Hematopoietic multipotent progenitor cell treated with erythropoietin and hydrocortisone succinate and interleukin-3 and kit ligand, for 8 days (in vitro differentiated cells): Measurements from ENCODE around the gene MPPED1.
A peak's percentile ranks its signal among the peaks of the same experiment; 100 is the strongest.

ENCODE experiments used
- DNase-seq: peaks from one replicate; pipeline ENCODE4 v3.0.0-alpha.2; 2015

The MPPED1 gene

GRCh38 chr22:43432883-43433415 lies 21.1 kb downstream of the MPPED1 start:
- no peak for DNase-seq

- DNase-seq, result no peak
Measured at GRCh38 chr22:43433451-43434274, 21.8 kb downstream of the MPPED1 start.

- no peak for DNase-seq
Measured at GRCh38 chr22:43434275-43434927, 22.6 kb downstream of the MPPED1 start.

DNA sequence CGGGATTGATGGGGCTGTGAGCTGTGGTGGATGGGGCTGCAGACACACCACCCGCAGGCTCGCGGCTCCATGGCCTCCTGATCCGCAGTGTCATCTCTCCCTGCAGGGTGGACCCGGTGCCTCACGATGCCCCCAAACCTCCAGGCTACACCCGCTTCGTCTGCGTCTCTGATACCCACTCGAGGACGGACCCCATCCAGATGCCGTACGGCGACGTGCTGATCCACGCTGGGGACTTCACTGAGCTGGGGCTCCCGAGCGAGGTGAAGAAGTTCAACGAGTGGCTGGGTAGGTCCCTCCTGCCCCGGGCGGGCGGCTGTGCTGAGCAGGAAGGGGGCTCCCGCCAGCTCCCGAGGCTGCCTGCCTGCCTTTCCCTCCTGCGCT lies 23.1 kb downstream of the MPPED1 start:
- no peak for DNase-seq

DNA sequence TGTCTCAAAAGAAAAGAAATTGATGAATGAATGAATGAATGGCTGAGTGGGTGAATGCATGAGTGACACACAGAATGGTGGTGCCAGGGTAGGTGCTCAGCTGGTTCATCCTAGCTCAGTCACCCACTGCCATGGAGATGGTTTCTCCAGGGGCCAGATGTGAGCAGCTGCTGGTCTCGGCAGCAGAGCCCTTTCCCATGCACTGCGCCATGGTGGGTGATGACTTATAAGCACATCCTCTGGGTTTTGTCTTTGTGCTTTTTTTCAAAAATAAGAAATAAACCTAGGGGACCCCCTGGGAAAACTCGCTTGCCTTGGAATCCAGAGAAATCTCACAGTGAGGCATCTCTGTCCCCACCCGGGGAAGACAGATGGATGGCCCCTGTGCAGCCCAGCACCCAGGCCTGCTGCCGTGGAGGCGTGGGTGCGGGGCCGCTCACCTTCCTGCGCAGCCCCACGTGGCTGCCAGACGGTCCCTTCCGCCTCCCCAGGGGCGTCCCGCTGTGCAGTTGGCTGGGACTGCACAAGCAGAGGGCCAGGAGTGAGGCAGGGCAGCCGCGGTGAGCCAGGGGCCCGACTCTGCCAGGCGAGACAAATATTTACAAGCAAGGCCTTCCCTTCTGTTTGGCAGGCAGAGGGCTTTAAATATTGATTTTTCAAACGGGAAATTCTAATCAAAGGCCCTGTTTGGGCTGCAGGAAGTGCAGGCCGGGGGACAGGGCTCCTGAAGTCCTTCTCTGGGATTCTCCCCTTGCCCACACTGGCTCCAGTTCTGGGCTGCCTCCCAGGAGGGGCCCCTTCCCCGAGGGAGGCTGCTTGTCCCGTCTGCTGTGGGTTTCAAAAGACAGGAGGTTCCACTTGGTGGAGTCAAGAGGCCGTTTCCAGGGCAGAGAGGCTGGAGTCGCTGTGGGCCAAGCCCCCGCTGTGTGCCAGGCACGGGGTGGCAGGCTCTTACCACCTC lies 24.3 kb downstream of the MPPED1 start:
- DNase-seq, result no peak

DNA sequence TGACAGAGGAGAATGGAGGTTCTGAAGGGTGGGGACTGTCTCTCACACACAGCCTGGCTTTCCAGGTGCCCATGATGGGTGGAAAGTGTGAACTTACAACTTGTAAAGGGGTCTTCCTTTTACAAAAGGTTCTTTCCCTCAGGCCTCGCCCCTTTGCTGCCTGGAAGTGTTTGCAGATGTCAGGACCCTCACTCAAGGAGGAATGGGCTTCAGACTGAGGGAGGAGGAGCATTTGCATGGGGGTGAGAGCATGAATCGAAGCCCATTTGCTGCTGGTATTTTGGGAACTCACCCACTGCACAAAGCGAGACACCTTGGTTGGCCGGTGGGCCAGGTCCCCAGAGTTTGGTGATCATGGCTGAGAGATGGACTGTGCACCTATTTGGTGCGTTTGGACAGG lies 25.1 kb downstream of the MPPED1 start:
- no peak for DNase-seq

- DNase-seq, result no peak
Measured at GRCh38 chr22:43437871-43438475, 26.2 kb downstream of the MPPED1 start.

DNA sequence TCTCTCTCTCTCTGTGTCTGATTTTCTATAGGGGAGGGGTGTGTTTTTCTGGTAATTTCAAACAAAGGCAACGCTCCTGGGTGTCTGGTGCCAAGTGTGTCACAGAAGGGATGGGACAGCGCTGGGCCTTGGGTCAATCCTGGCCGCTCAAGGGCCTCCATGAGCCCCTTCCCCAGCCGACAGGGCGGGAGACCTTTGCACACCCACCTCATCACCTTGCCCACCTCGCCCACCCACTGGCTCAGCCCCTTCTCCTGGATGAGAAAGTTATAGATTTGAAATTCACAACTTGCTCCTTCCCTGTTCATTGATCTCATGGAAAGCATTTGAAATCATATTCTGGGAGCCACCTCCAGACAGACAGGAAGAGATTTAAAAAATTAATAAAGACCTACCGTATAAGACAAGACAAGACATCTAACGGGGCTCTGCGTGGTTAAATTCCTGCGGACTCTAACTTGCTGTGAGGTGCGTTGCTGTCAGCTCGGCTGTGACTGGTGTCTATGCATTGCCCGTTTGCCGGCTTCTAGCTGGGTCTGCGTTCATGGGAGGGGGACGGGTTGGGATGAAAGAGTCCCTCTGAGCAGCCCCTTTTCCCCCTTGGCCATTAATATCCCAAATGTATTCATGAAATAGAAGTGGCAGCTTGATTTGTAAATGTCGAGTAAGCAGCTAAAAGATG lies 27.0 kb downstream of the MPPED1 start:
- DNase-seq, result no peak

- DNase-seq, result no peak
Measured at GRCh38 chr22:43439368-43440103, 27.7 kb downstream of the MPPED1 start.

- no peak for DNase-seq
Measured at GRCh38 chr22:43440104-43440387, 28.2 kb downstream of the MPPED1 start.

DNA sequence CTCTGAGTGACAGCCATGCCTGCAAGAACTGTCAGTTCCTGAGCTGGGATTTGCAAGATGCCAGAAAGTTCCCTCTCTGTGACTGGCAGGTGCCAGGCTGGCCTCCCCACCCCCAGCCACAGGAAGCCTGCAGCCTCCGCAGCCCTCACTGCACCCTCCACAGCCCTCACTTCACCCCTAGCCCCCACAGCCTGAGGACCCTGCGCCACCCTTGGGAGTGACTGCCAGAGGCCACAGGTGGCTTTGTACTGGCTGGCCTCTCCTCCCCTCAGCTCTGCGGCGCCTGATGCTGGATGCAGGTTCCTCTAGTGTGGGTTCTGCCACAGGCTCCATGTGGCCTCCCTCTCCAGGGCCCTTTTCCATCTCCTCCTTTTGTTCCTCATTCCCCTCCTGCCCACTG lies 28.7 kb downstream of the MPPED1 start:
- DNase-seq, result no peak

DNA sequence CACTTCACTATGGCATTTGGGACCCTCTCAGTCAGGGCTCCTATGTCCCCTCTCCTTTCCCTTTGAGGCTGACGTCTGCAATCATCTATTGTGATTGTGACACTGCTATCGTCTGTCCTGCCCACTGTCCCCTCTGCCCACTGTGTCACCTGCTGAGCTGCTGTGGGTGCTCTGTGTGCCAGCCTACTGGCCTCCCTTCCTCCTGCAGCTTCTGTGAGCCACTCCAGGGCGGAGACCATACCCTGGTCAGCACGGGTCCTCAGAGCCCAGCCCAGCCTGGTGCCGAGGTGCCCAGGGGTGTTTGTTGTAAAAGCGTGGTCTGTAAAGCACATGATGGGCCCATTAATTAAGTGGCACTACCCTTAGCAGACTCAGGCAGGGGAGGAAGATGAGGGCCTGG lies 29.4 kb downstream of the MPPED1 start:
- no peak for DNase-seq

GRCh38 chr22:43441751-43442150 lies 29.9 kb downstream of the MPPED1 start:
- DNase-seq, result no peak

DNA sequence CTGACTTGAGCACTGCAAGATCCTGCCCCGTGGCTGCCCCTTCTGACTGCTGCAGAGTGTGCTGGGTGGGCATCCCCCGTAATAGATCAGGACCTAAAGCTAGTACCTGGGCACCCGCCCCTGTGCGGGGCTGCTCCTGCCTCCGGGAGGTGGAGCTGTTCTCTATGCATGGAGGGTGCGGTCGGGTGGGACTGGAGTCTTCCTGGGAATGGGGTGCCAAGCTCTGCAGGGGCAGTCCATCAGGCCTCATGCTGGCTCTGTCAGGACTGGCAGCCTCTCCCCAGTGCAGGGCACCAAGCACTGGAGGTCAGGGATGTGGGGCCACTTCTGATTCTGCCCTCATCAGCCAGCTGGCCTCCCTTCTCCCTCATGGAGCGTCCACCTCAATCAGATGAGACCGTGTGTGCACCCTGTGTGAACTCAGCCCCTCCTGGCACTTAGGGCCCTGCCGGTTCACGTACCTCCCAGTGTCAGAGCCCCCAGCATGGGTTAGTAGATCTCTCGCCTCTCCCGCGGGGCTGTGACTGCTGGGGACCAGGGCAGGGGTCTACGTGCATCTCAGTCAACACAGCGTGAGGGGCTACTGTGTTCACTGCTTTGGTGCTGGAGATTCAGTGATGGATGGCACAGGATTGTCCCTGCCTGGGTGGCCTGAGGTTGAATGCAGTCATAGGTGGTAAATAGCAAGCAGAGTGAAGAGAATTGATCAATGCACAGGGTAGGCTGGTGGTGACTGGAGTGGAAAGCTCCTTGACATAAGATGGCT lies 30.8 kb downstream of the MPPED1 start:
- DNase-seq, result no peak

- DNase-seq, result no peak
Measured at GRCh38 chr22:43443152-43443471, 31.3 kb downstream of the MPPED1 start.

DNA sequence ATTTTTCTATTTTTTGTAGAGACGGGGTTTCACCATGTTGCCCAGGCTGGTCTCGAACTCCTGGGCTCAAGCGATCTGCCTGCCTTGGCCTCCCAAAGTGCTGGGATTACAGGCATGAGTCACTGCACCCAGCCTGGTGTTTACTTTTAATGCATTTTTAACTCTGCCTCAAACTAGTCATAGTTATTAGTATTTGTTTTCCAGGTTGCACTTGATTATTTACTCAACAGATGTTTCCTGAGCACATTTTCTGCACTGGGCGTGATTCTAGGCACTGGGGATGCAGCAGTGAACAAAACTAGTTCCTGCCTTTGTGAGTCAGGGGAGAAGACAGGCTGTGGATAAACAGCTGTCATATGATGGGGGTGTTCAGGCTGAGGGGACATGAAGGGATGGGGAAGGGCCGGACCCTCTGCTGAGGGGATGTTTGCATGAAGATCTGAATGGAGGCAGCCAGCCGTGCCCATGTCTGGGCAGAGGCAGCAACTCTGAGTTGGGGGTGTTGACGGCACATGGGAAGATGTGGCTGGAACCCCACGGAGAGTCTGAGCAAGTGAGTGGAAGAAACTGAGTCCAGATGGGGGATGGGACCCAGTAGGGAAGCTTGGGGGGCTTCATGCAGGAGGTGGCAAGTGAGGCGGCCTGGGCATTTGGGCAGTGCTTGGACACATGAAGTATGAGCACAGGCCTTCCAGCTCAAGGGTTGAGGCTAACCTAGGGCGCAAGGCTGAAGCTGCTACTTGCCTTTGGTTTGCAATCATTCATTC lies 34.4 kb downstream of the MPPED1 start:
- DNase-seq, result no peak

DNA sequence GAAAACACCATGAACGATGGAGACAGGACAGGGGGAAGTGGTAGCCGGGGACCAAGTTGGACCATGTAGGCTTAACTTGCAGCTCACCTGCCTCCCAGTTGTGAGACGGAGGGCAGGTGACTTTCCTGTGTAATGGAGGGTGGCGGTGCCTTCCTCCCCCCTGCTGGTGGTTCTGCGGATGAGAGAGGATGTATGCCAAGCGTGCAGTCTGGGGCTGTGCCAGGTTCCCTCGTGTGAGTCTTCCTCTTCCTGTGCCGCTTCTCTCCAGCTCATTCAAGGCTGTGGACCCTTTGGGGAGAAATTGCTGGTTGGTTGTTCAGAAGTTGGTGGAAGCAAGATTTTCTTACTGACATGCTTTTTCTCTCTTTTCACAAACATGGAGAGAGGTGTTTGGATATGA lies 35.1 kb downstream of the MPPED1 start:
- DNase-seq, result no peak

DNA sequence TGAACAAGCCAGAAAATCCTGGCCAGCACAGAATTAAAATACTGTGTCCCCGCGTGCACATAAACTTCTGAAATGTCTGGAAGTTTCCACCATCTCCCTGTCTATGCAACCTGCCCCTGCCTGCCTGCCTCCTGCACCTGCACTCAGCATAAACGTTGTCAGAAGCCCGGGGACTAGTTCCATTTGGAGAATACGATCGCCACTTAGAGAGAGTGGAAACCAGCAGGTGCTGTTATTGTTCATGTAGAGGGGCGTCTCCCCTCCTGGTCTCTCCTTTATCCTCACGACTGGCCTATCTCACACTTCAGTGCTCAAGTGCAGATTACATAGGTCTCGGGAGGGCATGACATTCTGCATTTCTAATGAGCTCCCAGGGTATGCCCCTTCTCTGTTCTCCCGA lies 35.6 kb downstream of the MPPED1 start:
- DNase-seq, result no peak

GRCh38 chr22:43448048-43448447 lies 36.2 kb downstream of the MPPED1 start:
- DNase-seq, result no peak

DNA sequence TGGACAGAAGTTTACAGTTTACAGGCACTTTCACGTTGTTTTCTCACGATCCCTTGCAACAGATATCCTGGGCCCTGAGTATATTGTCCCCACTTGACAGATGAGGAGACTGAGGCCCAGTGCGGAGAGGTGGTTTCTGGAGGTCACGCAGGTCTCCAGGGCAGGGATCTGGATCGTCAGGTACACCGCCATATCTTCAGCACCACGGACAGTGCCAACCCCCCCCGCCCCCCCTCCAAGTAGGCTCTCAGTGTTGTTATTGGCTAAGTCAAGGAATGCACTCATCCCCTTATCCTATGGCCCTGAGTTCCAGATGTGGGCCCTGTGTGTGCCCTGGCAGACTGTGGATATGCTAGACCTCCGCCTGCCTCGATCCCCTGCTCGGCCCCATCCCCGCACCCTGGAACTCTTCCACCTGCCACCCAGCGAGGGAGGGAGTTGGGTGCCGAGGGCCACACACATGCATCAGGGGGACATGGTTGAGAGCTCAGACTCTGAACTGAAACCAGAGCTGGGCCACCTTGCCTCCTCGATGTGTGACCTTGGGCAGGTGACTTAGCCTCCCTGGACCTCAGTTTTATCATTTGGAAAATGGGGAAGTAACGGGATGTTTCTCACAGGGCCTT lies 37.5 kb downstream of the MPPED1 start:
- DNase-seq, result peak; percentile 3
